Upper lobe of left lung (tissue), 6 donors: Measurements from ENCODE around the gene TFAP2C. TPM values are rescaled to one million over a fixed set of nuclear protein-coding genes. Genes with fewer than 3 reads are reported as not detected.

Experiments used
- ATAC-seq, 2 donors: fragments of 200-7000 bp; cut with Tn5 transposase; one replicate each; pipeline ENCODE4 v1.9.1; 2022; ENCODE audit warnings: mild to moderate bottlenecking in 2 of 2, moderate library complexity in 2 of 2; ENCODE audit not compliant: low FRiP score in 2 of 2
- DNase-seq, 2 donors: peaks; one replicate each; pipeline ENCODE4 v3.0.0-alpha.2; 2019 to 2020
- H3K27ac ChIP-seq, 4 donors: fragments of 200-600 bp; sonication (generic); one replicate each; pipeline ENCODE4 v1.5.1; 2016 to 2019
- H3K27me3 ChIP-seq, 4 donors: fragments of 200-600 bp; sonication (generic); one replicate each; pipeline ENCODE4 v1.5.1; 2017 to 2019
- H3K36me3 ChIP-seq, 4 donors: fragments of 200-600 bp; sonication (generic); one replicate each; pipeline ENCODE4 v1.5.1; 2016 to 2019
- H3K4me1 ChIP-seq, 4 donors: fragments of 200-600 bp; sonication (generic); one replicate each; pipeline ENCODE4 v1.5.1; 2018 to 2019
- H3K4me3 ChIP-seq, 4 donors: fragments of 200-600 bp; sonication (generic); one replicate each; pipeline ENCODE4 v1.5.1; 2017 to 2019; ENCODE audit warnings: mild to moderate bottlenecking in 2 of 4, moderate library complexity in 1 of 4
- H3K9me3 ChIP-seq, 4 donors: fragments of 200-600 bp; sonication (generic); one replicate each; pipeline ENCODE4 v1.5.1; 2018 to 2019
- EP300 ChIP-seq, 4 donors: sonication (generic); formaldehyde crosslinking; IDR thresholded peaks; one replicate each; pipeline ENCODE4 v1.5.1; 2017; ENCODE audit warnings: antibody characterized with exemption in 4 of 4, control low read depth in 2 of 4
- POLR2A ChIP-seq, 4 donors: fragments of 450-650 bp; IDR thresholded peaks; one replicate each; pipeline ENCODE4 v1.5.1; 2016 to 2017; ENCODE audit warnings: antibody characterized with exemption in 4 of 4, mild to moderate bottlenecking in 2 of 4
- POLR2AphosphoS5 ChIP-seq, 2 donors: sonication (generic); formaldehyde crosslinking; IDR thresholded peaks; one replicate each; pipeline ENCODE4 v1.5.1; 2017; ENCODE audit warnings: antibody characterized with exemption in 2 of 2
- WGBS, 2 donors: methylation state at CpG; one replicate each; pipeline ENCODE4 v1.1.5; 2017 to 2018; 5-methylcytosine and 5-hydroxymethylcytosine counted together
- total RNA-seq, 6 donors: library from RNA; depleted of rRNA in 4 of 6; stranded (reverse); fragments of >200 nt in 4 of 6; gene quantifications; one replicate each; pipeline versions ENCODE4 v1.1.0 to v1.2.1, GENCODE V29; 2016 to 2021
- TF ChIP-seq, protein P1 (sequence below), 6 experiments: fragments of 450-650 bp in 4 of 6; fragments of 200-600 bp in 2 of 6; sonication (generic) in 2 of 6; IDR thresholded peaks; one replicate each; pipeline ENCODE4 v1.5.1; 2016 to 2019; ENCODE audit warnings: antibody characterized with exemption in 6 of 6
- donor health status: DM: no; HTN: no; CAD: no; lungs with moderate emphysema.
- donor health status: DM: no; HTN: yes; CAD: no; lungs with severe emphysema.

Gene TFAP2C
- total RNA-seq, 6 donors from 2014 or later: 3.0 to 9.4 (median 5.4) TPM

DNA sequence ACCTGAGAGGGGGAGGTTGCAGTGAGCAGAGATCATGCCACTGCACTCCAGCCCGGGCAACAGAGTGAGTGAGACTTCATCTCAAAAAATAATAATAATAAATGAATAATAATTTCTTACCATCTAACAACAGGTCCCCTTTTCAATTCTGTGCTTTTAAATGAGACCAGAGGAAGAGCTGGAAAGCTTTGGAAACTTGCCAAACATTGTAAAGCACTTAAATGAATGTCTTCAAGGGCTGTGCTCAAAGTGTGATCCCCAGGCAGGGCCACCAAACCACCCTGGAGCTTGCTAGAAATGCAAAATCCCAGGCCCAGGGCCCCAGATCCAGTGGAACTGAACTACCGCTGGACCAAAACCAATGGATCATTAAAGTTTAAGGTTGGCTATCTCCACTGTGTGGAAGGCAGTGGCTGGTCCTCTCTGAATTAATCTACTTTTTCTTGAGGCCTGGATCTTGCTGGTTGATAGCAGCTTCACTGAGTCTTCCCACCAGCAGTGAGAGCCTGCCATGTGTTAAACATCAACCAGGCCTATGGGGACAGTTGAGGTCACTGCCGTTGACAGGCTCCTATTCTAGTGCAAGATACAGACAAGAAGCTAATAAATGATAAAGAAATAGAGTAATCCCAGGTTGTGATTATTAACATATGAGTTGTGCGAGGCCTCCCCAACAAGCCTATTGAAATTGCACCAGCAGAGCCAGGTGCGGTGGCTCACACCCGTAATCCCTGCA, 23.7 kb upstream of the TFAP2C start:
- no peaks in the 10 kb centered on the region for H3K4me1 ChIP-seq
- H3K27ac ChIP-seq: no peak overlapping the region
- no peak overlapping the region for H3K4me3 ChIP-seq
- WGBS, 2 donors: 89% methylated on average over 6 of the region's 6 CpGs
- no peaks in the 10 kb centered on the region for H3K9me3 ChIP-seq
- no peaks in the 10 kb centered on the region for H3K36me3 ChIP-seq
- DNase-seq: no peak
- H3K27me3 ChIP-seq: no peaks in the 10 kb centered on the region
- ATAC-seq: no peak
- no peak for TF ChIP-seq EP300 (IDR thresholded peaks at IDR 0.05)
- no peak for TF ChIP-seq POLR2A (IDR thresholded peaks at IDR 0.05)
- no peak for TF ChIP-seq POLR2AphosphoS5 (IDR thresholded peaks at IDR 0.05)
- TF ChIP-seq, protein P1, sequence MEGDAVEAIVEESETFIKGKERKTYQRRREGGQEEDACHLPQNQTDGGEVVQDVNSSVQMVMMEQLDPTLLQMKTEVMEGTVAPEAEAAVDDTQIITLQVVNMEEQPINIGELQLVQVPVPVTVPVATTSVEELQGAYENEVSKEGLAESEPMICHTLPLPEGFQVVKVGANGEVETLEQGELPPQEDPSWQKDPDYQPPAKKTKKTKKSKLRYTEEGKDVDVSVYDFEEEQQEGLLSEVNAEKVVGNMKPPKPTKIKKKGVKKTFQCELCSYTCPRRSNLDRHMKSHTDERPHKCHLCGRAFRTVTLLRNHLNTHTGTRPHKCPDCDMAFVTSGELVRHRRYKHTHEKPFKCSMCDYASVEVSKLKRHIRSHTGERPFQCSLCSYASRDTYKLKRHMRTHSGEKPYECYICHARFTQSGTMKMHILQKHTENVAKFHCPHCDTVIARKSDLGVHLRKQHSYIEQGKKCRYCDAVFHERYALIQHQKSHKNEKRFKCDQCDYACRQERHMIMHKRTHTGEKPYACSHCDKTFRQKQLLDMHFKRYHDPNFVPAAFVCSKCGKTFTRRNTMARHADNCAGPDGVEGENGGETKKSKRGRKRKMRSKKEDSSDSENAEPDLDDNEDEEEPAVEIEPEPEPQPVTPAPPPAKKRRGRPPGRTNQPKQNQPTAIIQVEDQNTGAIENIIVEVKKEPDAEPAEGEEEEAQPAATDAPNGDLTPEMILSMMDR (IDR thresholded peaks at IDR 0.05): no peak

DNA sequence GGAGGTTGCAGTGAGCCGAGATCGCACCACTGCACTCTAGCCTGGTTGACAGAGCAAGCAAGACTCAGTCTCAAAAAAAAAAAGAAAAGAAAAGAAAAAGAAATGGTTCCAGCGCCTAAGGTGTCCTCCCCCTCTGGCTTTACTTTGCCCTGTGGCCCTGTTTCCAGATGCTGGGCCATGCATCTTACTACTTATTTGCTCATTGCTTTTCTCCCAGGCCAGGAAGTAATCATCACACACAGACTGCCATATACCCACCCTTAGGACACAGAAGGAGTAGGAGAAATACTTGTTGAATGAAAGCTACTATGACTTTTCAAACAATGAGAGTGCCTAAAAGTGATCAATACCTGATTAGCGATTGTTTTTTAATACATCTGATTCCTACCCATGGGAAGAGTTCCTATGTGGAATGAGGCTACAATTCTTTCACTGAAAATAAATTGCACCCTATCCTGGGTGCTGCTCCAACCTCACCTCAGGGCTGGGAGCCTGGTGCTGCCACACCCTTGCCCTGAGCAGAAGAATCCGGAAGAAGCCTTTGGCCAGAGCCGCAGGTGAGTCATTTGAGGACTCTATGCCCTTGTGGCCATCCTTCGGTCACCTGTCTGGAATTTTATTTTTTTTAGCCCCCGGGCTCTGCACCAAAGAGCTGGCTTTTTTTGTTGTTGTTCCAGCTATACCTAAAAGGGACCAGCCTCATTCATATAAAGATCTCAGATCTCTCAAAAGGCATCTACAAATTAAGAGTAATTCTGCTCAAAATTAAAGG, 22.7 kb upstream of the TFAP2C start:
- DNase-seq: no peak
- ATAC-seq: peak in 1 of 2 donors; percentile 63

DNA sequence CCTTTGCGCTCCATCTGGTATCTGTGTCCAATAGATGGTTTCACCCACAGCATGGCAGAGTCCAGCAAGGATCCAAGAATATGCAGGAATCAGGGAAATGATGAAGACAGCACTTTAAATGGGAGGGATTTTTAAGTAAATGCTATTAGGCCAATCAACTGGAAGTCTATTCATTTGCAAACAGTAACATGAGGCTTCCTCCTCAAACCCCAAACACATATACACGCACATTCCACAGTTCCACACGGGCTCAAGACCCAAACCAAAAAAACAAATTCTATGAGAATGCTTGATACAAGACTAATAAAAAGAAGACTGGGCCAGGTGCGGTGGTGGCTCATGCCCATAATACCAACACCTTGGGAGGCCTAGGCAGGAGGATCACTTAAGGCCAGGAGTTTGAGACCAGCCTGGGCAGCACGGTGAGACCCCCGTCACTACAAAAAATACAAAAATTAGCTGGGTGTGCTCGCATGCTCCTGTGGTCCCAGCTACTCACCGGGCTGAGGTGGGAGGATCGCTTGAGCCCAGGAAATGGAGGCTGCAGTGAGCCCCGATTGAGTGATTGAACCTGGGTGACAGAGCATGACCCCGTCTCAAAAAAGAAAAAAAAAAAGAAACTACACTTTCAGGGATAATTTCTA, 21.9 kb upstream of the TFAP2C start:
- H3K36me3 ChIP-seq: no peaks in the 10 kb centered on the region
- TF ChIP-seq, protein P1 (IDR thresholded peaks at IDR 0.05): no peak
- TF ChIP-seq POLR2AphosphoS5 (IDR thresholded peaks at IDR 0.05): no peak
- TF ChIP-seq POLR2A (IDR thresholded peaks at IDR 0.05): no peak
- no peak for TF ChIP-seq EP300 (IDR thresholded peaks at IDR 0.05)
- 85 to 86% methylated on average over 11 of the region's 11 CpGs for WGBS, 2 donors

More for the DNA sequence above, 22.7 kb upstream of the TFAP2C start:
- TF ChIP-seq POLR2A (IDR thresholded peaks at IDR 0.05): no peak
- TF ChIP-seq, protein P1 (IDR thresholded peaks at IDR 0.05): no peak
- TF ChIP-seq POLR2AphosphoS5 (IDR thresholded peaks at IDR 0.05): no peak
- no peak for TF ChIP-seq EP300 (IDR thresholded peaks at IDR 0.05)
- Histone ChIP-seq H3K4me1 (no peaks in the 10 kb centered on the region), H3K27me3 (no peaks in the 10 kb centered on the region), H3K9me3 (no peaks in the 10 kb centered on the region), H3K4me3 (no peak overlapping the region), H3K36me3 (no peaks in the 10 kb centered on the region), H3K27ac (no peak overlapping the region)
- WGBS, 2 donors: 84 to 90% methylated on average over 8 of the region's 8 CpGs

DNA sequence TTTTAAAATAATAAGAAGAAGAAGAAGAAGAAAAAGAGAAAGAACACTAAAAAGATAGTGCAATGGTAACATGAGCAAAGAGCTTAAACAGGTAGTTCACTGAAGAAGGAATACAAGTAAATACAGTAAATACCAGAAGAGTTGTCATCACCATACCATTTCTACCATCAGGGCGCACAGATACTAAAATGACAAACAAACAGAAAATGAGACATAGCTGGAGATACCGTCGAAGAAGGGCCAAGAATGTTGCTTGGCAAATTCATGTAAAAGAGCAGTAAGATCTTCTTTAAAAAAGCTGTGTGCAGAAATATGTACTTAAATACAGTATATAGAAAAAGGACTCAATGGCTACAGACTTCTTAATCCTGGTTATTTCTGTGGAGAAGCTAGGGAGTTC, 20.7 kb upstream of the TFAP2C start:
- no peaks in the 10 kb centered on the region for H3K27me3 ChIP-seq
- no peaks in the 10 kb centered on the region for H3K36me3 ChIP-seq
- TF ChIP-seq, protein P1 (IDR thresholded peaks at IDR 0.05): no peak
- TF ChIP-seq POLR2AphosphoS5 (IDR thresholded peaks at IDR 0.05) (no peak), POLR2A (IDR thresholded peaks at IDR 0.05) (no peak), EP300 (IDR thresholded peaks at IDR 0.05) (no peak)
- 87 to 92% methylated on average over 3 of the region's 3 CpGs for WGBS, 2 donors
- ATAC-seq (no peak), DNase-seq (no peak)
- no peak overlapping the region for H3K4me3 ChIP-seq
- H3K27ac ChIP-seq: no peak overlapping the region
- H3K9me3 ChIP-seq: no peaks in the 10 kb centered on the region
- H3K4me1 ChIP-seq: no peaks in the 10 kb centered on the region

More for the DNA sequence above, 21.9 kb upstream of the TFAP2C start:
- no peak overlapping the region for H3K27ac ChIP-seq
- DNase-seq (no peak), ATAC-seq (no peak)
- H3K27me3 ChIP-seq: no peaks in the 10 kb centered on the region
- H3K4me3 ChIP-seq: no peak overlapping the region
- no peaks in the 10 kb centered on the region for H3K9me3 ChIP-seq
- no peaks in the 10 kb centered on the region for H3K4me1 ChIP-seq
